HG02870 (cell line): ENCODE measurements around the gene CR2.
"Not testable (repeated sequence)": the region's sequence is repeated elsewhere in the genome, so short reads cannot be mapped to it uniquely, and the experiment has no call there.

Source experiments
- ATAC-seq: cut with Tn5 transposase; IDR thresholded peaks from one replicate; pipeline ENCODE4 v1.9.1; 2021; ENCODE audit warnings: mild to moderate bottlenecking, moderate library complexity; ENCODE audit not compliant: unreplicated experiment

The CR2 gene

GRCh38 chr1:207503950-207504349, 49.8 kb downstream of the CR2 start:
- ATAC-seq, result no peak

GRCh38 chr1:207504438-207504837, 50.3 kb downstream of the CR2 start:
- ATAC-seq, result no peak

- ATAC-seq, result no peak
Observed at GRCh38 chr1:207510444-207510843, 56.3 kb downstream of the CR2 start.

- no peak for ATAC-seq
Observed at GRCh38 chr1:207514890-207515289, 60.8 kb downstream of the CR2 start.

GRCh38 chr1:207516729-207517128, 62.6 kb downstream of the CR2 start:
- ATAC-seq, result no peak

- no peak for ATAC-seq
Observed at GRCh38 chr1:207518608-207519236, 64.6 kb downstream of the CR2 start.

- no peak for ATAC-seq
Observed at GRCh38 chr1:207519505-207520399, 65.6 kb downstream of the CR2 start.

GRCh38 chr1:207520400-207521345, 66.5 kb downstream of the CR2 start:
- ATAC-seq, result not testable (repeated sequence)

- not testable (repeated sequence) for ATAC-seq
Observed at GRCh38 chr1:207525239-207525638, 71.1 kb downstream of the CR2 start.

GRCh38 chr1:207528401-207528800, 74.3 kb downstream of the CR2 start:
- not testable (repeated sequence) for ATAC-seq

GRCh38 chr1:207536263-207536662, 82.1 kb downstream of the CR2 start:
- not testable (repeated sequence) for ATAC-seq
